Measurements from ENCODE around the gene IQGAP2. TPM values are rescaled to one million over a fixed set of nuclear protein-coding genes. Genes with fewer than 3 reads are reported as not detected.

IQGAP2 gene
- total RNA-seq, 2 donors from 2014 or later, result 117 to 134 TPM

GRCh38 chr5:76616206-76616605 lies 213.1 kb downstream of the IQGAP2 start:
- H3K36me3 Mint-ChIP-seq (ENCODE audit: low read depth), result peaks cover 21% of the 10 kb centered on the region
- ATAC-seq (no peak), DNase-seq (no peak)
- no peaks in the 10 kb centered on the region for H3K9me3 ChIP-seq (ENCODE audit: control insufficient read depth, low read length, poor library complexity, severe bottlenecking)
- no peaks in the 10 kb centered on the region for H3K27me3 Mint-ChIP-seq
- H3K4me3 Mint-ChIP-seq, result peak overlapping the region; percentile 36
- H3K27ac Mint-ChIP-seq, result peak overlapping the region; percentile 51
- H3K4me1 Mint-ChIP-seq, result peaks cover 28% of the 10 kb centered on the region

- H3K27ac Mint-ChIP-seq, result no peak overlapping the region
- H3K4me1 Mint-ChIP-seq, result peaks cover 31% of the 10 kb centered on the region
- no peaks in the 10 kb centered on the region for H3K27me3 Mint-ChIP-seq
- no peaks in the 10 kb centered on the region for H3K9me3 ChIP-seq (ENCODE audit: control insufficient read depth, low read length, poor library complexity, severe bottlenecking)
- no peak for ATAC-seq
- H3K36me3 Mint-ChIP-seq (ENCODE audit: low read depth), result peaks cover 21% of the 10 kb centered on the region
- H3K4me3 Mint-ChIP-seq, result no peak overlapping the region
- DNase-seq, result no peak
Observed at GRCh38 chr5:76617229-76617628, 214.1 kb downstream of the IQGAP2 start.

DNA sequence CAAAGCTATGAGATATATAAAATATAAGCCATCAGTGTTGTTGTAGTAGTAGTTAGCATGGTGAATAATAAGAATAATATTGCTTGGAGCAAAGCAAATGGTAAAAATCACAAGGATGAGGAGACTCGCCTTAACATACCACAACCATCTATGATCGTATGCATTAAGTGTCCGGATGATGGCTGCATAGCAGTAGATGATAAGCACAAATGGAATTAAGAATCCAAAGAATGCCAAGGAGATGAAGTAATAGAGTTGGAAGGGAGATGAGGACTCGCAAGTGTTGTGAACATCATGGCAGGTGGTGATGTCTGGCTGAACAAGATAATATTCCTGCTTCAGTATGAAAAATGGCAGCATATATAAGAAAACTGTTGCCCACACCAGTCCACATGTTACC lies 214.6 kb downstream of the IQGAP2 start:
- H3K9me3 ChIP-seq (ENCODE audit: control insufficient read depth, low read length, poor library complexity, severe bottlenecking), result no peaks in the 10 kb centered on the region
- H3K4me1 Mint-ChIP-seq, result peaks cover 31% of the 10 kb centered on the region
- ATAC-seq (no peak), DNase-seq (no peak)
- peaks cover 21% of the 10 kb centered on the region for H3K36me3 Mint-ChIP-seq (ENCODE audit: low read depth)
- H3K4me3 Mint-ChIP-seq, result no peak overlapping the region
- peak overlapping the region; percentile 16 for H3K27ac Mint-ChIP-seq
- H3K27me3 Mint-ChIP-seq, result no peaks in the 10 kb centered on the region

- no peak overlapping the region for H3K4me3 Mint-ChIP-seq
- no peak overlapping the region for H3K27ac Mint-ChIP-seq
- no peaks in the 10 kb centered on the region for H3K9me3 ChIP-seq (ENCODE audit: control insufficient read depth, low read length, poor library complexity, severe bottlenecking)
- ATAC-seq (no peak), DNase-seq (no peak)
- H3K4me1 Mint-ChIP-seq, result peaks cover 31% of the 10 kb centered on the region
- H3K27me3 Mint-ChIP-seq, result no peaks in the 10 kb centered on the region
- H3K36me3 Mint-ChIP-seq (ENCODE audit: low read depth), result peaks cover 21% of the 10 kb centered on the region
Observed at GRCh38 chr5:76620166-76620565, 217.1 kb downstream of the IQGAP2 start.

- ATAC-seq (no peak), DNase-seq (no peak)
- Mint-ChIP-seq H3K27me3 (no peaks in the 10 kb centered on the region), H3K4me1 (peaks cover 32% of the 10 kb centered on the region), H3K4me3 (no peak overlapping the region), H3K27ac (peak overlapping the region; percentile 81), H3K36me3 (ENCODE audit: low read depth) (peaks cover 16% of the 10 kb centered on the region)
- H3K9me3 ChIP-seq (ENCODE audit: control insufficient read depth, low read length, poor library complexity, severe bottlenecking), result no peaks in the 10 kb centered on the region
Observed at GRCh38 chr5:76622076-76622475, 219.0 kb downstream of the IQGAP2 start.

GRCh38 chr5:76622973-76623596 lies 220.0 kb downstream of the IQGAP2 start, which contains the start of gene F2RL2:
Gene F2RL2 (minus strand): TSS chr5:76623403. CDS start chr5:76623230, 173 bp downstream.
- Mint-ChIP-seq H3K27me3 (no peaks in the 10 kb centered on the region), H3K36me3 (ENCODE audit: low read depth) (peaks cover 12% of the 10 kb centered on the region), H3K27ac (peak within 1 kb of the TSS; percentile 81), H3K4me3 (no peak within 1 kb of the TSS), H3K4me1 (peaks cover 30% of the 10 kb centered on the region)
- no peak for ATAC-seq
- no peaks in the 10 kb centered on the region for H3K9me3 ChIP-seq (ENCODE audit: control insufficient read depth, low read length, poor library complexity, severe bottlenecking)
- no peak for DNase-seq

DNA sequence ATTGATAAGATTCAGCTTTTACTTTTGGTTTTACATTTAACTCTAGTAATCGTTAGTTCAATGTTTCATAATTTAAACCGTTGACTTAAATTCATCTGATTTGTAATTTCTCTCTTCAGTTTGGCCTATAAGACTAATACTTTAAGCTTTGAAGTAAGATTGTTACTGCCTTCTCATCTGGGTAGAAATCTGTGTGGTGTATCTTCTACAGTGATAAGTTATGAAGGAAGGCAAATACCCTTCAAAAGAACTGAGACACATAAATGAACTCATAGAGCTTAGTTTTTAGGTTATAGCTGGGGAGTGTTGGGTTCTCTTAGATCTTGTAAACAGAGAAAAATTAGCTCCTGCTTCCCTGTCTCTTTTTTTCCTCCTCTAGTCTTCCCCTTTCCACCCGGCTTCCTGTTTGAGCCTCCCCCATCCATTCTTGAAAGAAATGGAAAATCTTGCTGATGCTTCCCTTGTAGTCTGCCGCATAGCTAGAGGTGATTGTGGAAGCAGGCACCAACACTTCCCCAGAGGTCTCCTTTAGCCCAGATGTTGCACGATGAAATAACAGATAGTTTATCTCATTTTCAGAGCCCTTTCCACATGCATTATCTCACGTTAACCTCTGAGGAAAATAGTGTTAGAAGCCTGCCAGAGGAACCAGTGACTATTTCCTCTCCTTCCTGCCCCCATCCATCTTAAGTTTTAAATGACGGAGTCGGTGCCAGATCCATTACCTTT lies 222.2 kb downstream of the IQGAP2 start:
- Mint-ChIP-seq H3K27ac (peak overlapping the region; percentile 63), H3K27me3 (no peaks in the 10 kb centered on the region), H3K4me3 (peak overlapping the region; percentile 63), H3K36me3 (ENCODE audit: low read depth) (peaks cover 10% of the 10 kb centered on the region), H3K4me1 (peaks cover 21% of the 10 kb centered on the region)
- DNase-seq, result no peak
- H3K9me3 ChIP-seq (ENCODE audit: control insufficient read depth, low read length, poor library complexity, severe bottlenecking), result no peaks in the 10 kb centered on the region
- ATAC-seq, result no peak

- H3K9me3 ChIP-seq (ENCODE audit: control insufficient read depth, low read length, poor library complexity, severe bottlenecking), result no peaks in the 10 kb centered on the region
- Mint-ChIP-seq H3K4me1 (peaks cover 13% of the 10 kb centered on the region), H3K4me3 (no peak overlapping the region), H3K36me3 (ENCODE audit: low read depth) (peaks cover 11% of the 10 kb centered on the region), H3K27me3 (no peaks in the 10 kb centered on the region), H3K27ac (peak overlapping the region; percentile 46)
- no peak for ATAC-seq
- no peak for DNase-seq
Observed at GRCh38 chr5:76626738-76627137, 223.7 kb downstream of the IQGAP2 start.

- H3K36me3 Mint-ChIP-seq (ENCODE audit: low read depth), result peaks cover 10% of the 10 kb centered on the region
Observed at GRCh38 chr5:76634661-76635060, 231.6 kb downstream of the IQGAP2 start.

DNA sequence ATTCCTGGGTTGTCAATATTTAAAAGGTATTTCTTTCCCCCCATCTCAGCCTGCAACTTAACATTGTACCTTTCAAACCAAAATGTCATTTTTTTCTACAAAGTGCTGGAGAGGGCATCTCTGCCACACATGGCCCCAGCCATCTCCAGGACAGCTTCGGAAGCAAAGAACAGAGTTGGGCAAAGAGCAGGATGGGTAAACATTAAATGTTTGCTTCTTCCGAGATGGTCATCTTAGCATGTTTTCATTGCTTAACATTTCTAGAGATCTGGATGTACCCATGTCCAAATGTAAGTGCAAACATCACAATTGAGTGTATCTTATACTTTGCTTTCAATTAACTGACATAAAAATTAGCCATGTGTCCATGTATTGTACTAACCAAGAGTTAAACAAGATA lies 234.4 kb downstream of the IQGAP2 start:
- H3K4me1 Mint-ChIP-seq, result peaks cover 15% of the 10 kb centered on the region
- no peaks in the 10 kb centered on the region for H3K27me3 Mint-ChIP-seq
- no peak for ATAC-seq
- DNase-seq, result no peak
- H3K9me3 ChIP-seq (ENCODE audit: control insufficient read depth, low read length, poor library complexity, severe bottlenecking), result no peaks in the 10 kb centered on the region
- H3K27ac Mint-ChIP-seq, result no peak overlapping the region
- H3K36me3 Mint-ChIP-seq (ENCODE audit: low read depth), result peaks cover 10% of the 10 kb centered on the region
- no peak overlapping the region for H3K4me3 Mint-ChIP-seq

More at GRCh38 chr5:76634661-76635060, 231.6 kb downstream of the IQGAP2 start:
- no peaks in the 10 kb centered on the region for H3K27me3 Mint-ChIP-seq
- H3K27ac Mint-ChIP-seq, result peak overlapping the region; percentile 82
- H3K4me1 Mint-ChIP-seq, result peaks cover 11% of the 10 kb centered on the region
- ATAC-seq (no peak), DNase-seq (no peak)
- no peaks in the 10 kb centered on the region for H3K9me3 ChIP-seq (ENCODE audit: control insufficient read depth, low read length, poor library complexity, severe bottlenecking)
- no peak overlapping the region for H3K4me3 Mint-ChIP-seq

DNA sequence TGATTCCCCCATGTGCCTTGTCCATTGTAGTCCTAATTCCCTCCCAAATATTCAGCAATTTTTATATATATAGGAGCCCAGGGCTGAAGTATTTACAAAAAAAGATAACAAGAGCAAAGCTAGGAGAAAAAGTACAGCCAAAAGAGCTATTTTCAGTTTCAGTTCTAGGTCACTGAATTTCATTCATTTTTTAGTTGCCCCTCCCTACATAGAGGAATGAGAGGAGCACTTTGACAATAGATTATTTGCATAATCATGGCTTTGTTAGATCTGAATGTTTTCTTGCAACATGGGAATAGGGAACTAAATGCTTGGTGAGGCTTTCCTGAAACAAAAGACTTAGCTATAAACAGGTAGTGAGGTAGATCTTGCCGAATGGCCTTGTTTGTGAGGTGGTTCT lies 235.4 kb downstream of the IQGAP2 start:
- no peak for DNase-seq
- ATAC-seq, result no peak
- Mint-ChIP-seq H3K4me1 (peaks cover 14% of the 10 kb centered on the region), H3K4me3 (no peak overlapping the region), H3K36me3 (ENCODE audit: low read depth) (peaks cover 14% of the 10 kb centered on the region), H3K27me3 (no peaks in the 10 kb centered on the region), H3K27ac (peak overlapping the region; percentile 53)
- no peaks in the 10 kb centered on the region for H3K9me3 ChIP-seq (ENCODE audit: control insufficient read depth, low read length, poor library complexity, severe bottlenecking)

DNA sequence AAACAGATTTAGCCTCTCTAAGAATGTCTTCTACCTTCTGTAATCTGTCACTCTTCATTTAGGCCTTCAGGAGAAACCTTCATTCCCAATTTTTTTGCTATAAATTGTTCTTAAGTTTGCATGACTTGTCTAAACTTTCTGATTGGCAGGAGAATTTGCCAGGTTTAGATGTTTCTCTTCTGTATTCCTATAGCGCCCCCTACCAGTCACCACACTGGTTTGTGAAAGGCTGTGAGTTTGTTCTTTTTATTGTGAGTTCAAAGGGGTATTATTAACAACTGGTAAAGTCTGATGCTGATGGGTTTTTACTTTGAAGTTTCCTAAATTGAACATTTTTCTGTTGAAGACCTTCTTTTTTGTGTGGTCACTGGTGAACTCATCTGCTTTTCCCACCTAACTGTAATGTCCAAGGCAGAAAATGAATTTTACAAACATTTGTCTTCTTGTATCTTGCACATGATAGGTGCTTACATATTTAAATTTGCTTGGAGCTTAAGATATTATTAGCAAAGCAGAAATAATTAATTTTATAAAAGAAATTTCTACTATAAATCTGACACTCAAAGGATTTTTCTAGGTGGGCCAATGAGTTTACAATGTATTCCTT lies 238.5 kb downstream of the IQGAP2 start:
- no peak overlapping the region for H3K4me3 Mint-ChIP-seq
- H3K9me3 ChIP-seq (ENCODE audit: control insufficient read depth, low read length, poor library complexity, severe bottlenecking), result no peaks in the 10 kb centered on the region
- DNase-seq (peak; percentile 11 to 52 (median 18)), ATAC-seq (peak; percentile 74)
- no peaks in the 10 kb centered on the region for H3K27me3 Mint-ChIP-seq
- H3K4me1 Mint-ChIP-seq, result peaks cover 10% of the 10 kb centered on the region
- no peak overlapping the region for H3K27ac Mint-ChIP-seq
- peaks cover 19% of the 10 kb centered on the region for H3K36me3 Mint-ChIP-seq (ENCODE audit: low read depth)

DNA sequence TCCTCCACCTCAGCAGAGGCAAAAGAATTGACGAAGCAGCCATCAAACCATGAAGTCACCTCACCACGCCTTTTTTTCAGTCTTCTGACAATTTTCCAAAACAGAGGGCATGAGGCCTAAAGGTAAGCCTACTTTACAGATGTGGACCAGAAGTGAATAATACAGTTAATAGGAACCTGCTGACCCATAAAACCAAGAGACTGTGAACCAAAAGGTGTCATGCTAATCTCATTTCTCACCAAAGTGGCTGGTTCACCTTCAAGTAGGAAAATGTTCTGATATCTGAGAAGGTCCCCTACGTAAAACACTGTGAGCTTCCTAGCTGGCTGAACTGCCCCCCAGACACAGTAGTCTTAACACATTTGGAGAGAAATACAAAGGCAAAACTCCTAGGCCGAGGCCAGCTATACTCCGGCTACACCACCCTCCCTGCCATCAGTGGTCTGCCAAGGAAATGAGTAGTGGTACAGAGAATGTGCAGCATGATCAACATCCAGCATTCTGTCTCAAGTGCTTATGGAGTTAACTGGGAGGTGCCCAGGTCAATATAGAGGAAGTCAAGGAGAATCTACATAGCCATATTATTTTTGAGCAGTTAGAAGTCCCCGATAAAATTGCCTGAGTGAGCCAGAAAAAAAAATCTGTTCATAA lies 239.4 kb downstream of the IQGAP2 start:
- H3K4me3 Mint-ChIP-seq, result no peak overlapping the region
- no peaks in the 10 kb centered on the region for H3K27me3 Mint-ChIP-seq
- peak overlapping the region; percentile 59 for H3K27ac Mint-ChIP-seq
- no peaks in the 10 kb centered on the region for H3K9me3 ChIP-seq (ENCODE audit: control insufficient read depth, low read length, poor library complexity, severe bottlenecking)
- DNase-seq (no peak), ATAC-seq (no peak)
- peaks cover 9% of the 10 kb centered on the region for H3K4me1 Mint-ChIP-seq
- H3K36me3 Mint-ChIP-seq (ENCODE audit: low read depth), result peaks cover 23% of the 10 kb centered on the region
